BLaER1 treated with 17β-estradiol and CSF1 and Interleukin-3, amounts not matched to agents 10 nM and 100 nM (cell line): Measurements from ENCODE around the gene PHACTR3.

Source experiments
- H3K27ac ChIP-seq, 11 experiments: shearing (Covaris generic); formaldehyde crosslinking; 2 replicates each; pipeline ENCODE4 v1.8.1; 2022
- H3K27me3 ChIP-seq, 11 experiments: shearing (Covaris generic); formaldehyde crosslinking; 2 replicates each; pipeline ENCODE4 v1.8.1; 2022
- H3K36me3 ChIP-seq, 11 experiments: shearing (Covaris generic); formaldehyde crosslinking; 2 replicates each; pipeline ENCODE4 v1.8.1; 2022
- H3K4me1 ChIP-seq, 10 experiments: shearing (Covaris generic); formaldehyde crosslinking; 2 replicates each; pipeline ENCODE4 v1.8.1; 2022
- H3K4me2 ChIP-seq, 11 experiments: shearing (Covaris generic); formaldehyde crosslinking; 2 replicates each; pipeline ENCODE4 v1.8.1; 2022
- H3K4me3 ChIP-seq, 10 experiments: shearing (Covaris generic); formaldehyde crosslinking; 2 replicates each; pipeline ENCODE4 v1.8.1; 2022
- H3K9ac ChIP-seq, 11 experiments: shearing (Covaris generic); formaldehyde crosslinking; 2 replicates each; pipeline ENCODE4 v1.8.1; 2022
- H3K9me3 ChIP-seq, 11 experiments: shearing (Covaris generic); formaldehyde crosslinking; replicated peaks in 1 of 11; 2 replicates each; pipeline ENCODE4 v1.8.1; 2022
- H4K20me1 ChIP-seq, 11 experiments: shearing (Covaris generic); formaldehyde crosslinking; 2 replicates each; pipeline ENCODE4 v1.8.1; 2022
- Cebpa-rat ChIP-seq, 11 experiments: shearing (Covaris generic); IDR thresholded peaks; 2 replicates each; pipeline ENCODE4 v1.8.1; 2022

PHACTR3 gene

GRCh38 chr20:59723607-59724456 lies 119.5 kb downstream of the PHACTR3 start:
- Histone ChIP-seq H3K4me3 (peak overlapping the region in 8 of 10 experiments; percentile 30 to 65 (median 50); a peak in 13 of 20 replicates), H4K20me1 (peaks cover 0 to 96% (median 7%) of the 10 kb centered on the region in 11 experiments; a peak in 7 of 22 replicates), H3K9ac (peak overlapping the region in 10 of 11 experiments; percentile 11 to 89 (median 86); a peak in 18 of 22 replicates), H3K27me3 (peaks cover 0 to 78% (median 0%) of the 10 kb centered on the region in 11 experiments; a peak in 4 of 22 replicates), H3K4me2 (peak overlapping the region; percentile 78 to 100 (median 93)), H3K9me3 (no peaks in the 10 kb centered on the region), H3K4me1 (peaks cover 63 to 98% (median 95%) of the 10 kb centered on the region in 10 experiments), H3K27ac (peak overlapping the region in 10 of 11 experiments; percentile 64 to 99 (median 98); a peak in 20 of 22 replicates), H3K36me3 (peaks cover 0 to 68% (median 1%) of the 10 kb centered on the region in 11 experiments; a peak in 6 of 22 replicates)
- peak in 1 of 11 experiments; percentile 51; a peak in 1 of 22 replicates for TF ChIP-seq Cebpa-rat (IDR thresholded peaks at IDR 0.05)

- H3K9ac ChIP-seq, result peak overlapping the region in 9 of 11 experiments; percentile 75 to 89 (median 86); a peak in 17 of 22 replicates
- peaks cover 0 to 78% (median 0%) of the 10 kb centered on the region in 11 experiments; a peak in 4 of 22 replicates for H3K27me3 ChIP-seq
- H3K4me3 ChIP-seq, result peak overlapping the region in 8 of 10 experiments; percentile 30 to 65 (median 50); a peak in 13 of 20 replicates
- H3K9me3 ChIP-seq, result no peaks in the 10 kb centered on the region
- peaks cover 0 to 69% (median 9%) of the 10 kb centered on the region in 11 experiments; a peak in 11 of 22 replicates for H3K36me3 ChIP-seq
- TF ChIP-seq Cebpa-rat (IDR thresholded peaks at IDR 0.05), result no peak
- H3K4me1 ChIP-seq, result peaks cover 61 to 98% (median 95%) of the 10 kb centered on the region in 10 experiments
- H3K27ac ChIP-seq, result peak overlapping the region in 9 of 11 experiments; percentile 91 to 99 (median 98); a peak in 18 of 22 replicates
- H4K20me1 ChIP-seq, result peaks cover 0 to 96% (median 8%) of the 10 kb centered on the region in 11 experiments; a peak in 10 of 22 replicates
- peak overlapping the region; percentile 78 to 100 (median 93) for H3K4me2 ChIP-seq
Measured at GRCh38 chr20:59724457-59725366, 120.4 kb downstream of the PHACTR3 start.

- peak overlapping the region in 5 of 10 experiments; percentile 41 to 65 (median 50); a peak in 8 of 20 replicates for H3K4me3 ChIP-seq
- peaks cover 57 to 98% (median 94%) of the 10 kb centered on the region in 10 experiments for H3K4me1 ChIP-seq
- no peak for TF ChIP-seq Cebpa-rat (IDR thresholded peaks at IDR 0.05)
- peak overlapping the region in 8 of 11 experiments; percentile 78 to 89 (median 86); a peak in 16 of 22 replicates for H3K9ac ChIP-seq
- H3K27ac ChIP-seq, result peak overlapping the region in 9 of 11 experiments; percentile 91 to 99 (median 98); a peak in 17 of 22 replicates
- peaks cover 0 to 77% (median 0%) of the 10 kb centered on the region in 11 experiments; a peak in 4 of 22 replicates for H3K27me3 ChIP-seq
- H3K36me3 ChIP-seq, result peaks cover 0 to 69% (median 15%) of the 10 kb centered on the region in 11 experiments; a peak in 11 of 22 replicates
- H3K9me3 ChIP-seq, result no peaks in the 10 kb centered on the region
- peaks cover 0 to 96% (median 12%) of the 10 kb centered on the region in 11 experiments; a peak in 10 of 22 replicates for H4K20me1 ChIP-seq
- H3K4me2 ChIP-seq, result peak overlapping the region; percentile 78 to 100 (median 93)
Measured at GRCh38 chr20:59725476-59726280, 121.3 kb downstream of the PHACTR3 start.

GRCh38 chr20:59726281-59726595 lies 121.9 kb downstream of the PHACTR3 start:
- peaks cover 0 to 69% (median 15%) of the 10 kb centered on the region in 11 experiments; a peak in 11 of 22 replicates for H3K36me3 ChIP-seq
- H3K4me1 ChIP-seq, result peaks cover 51 to 95% (median 89%) of the 10 kb centered on the region in 10 experiments
- no peak for TF ChIP-seq Cebpa-rat (IDR thresholded peaks at IDR 0.05)
- H3K4me2 ChIP-seq, result peak overlapping the region; percentile 78 to 100 (median 93); a peak in 21 of 22 replicates
- peaks cover 0 to 96% (median 12%) of the 10 kb centered on the region in 11 experiments; a peak in 10 of 22 replicates for H4K20me1 ChIP-seq
- H3K4me3 ChIP-seq, result no peak overlapping the region
- H3K9me3 ChIP-seq, result no peaks in the 10 kb centered on the region
- H3K9ac ChIP-seq, result peak overlapping the region in 4 of 11 experiments; percentile 5 to 89 (median 85); a peak in 3 of 22 replicates
- H3K27me3 ChIP-seq, result peaks cover 0 to 75% (median 0%) of the 10 kb centered on the region in 11 experiments; a peak in 4 of 22 replicates
- H3K27ac ChIP-seq, result peak overlapping the region in 8 of 11 experiments; percentile 29 to 99 (median 98); a peak in 15 of 22 replicates

GRCh38 chr20:59728722-59729430 lies 124.5 kb downstream of the PHACTR3 start:
- TF ChIP-seq Cebpa-rat (IDR thresholded peaks at IDR 0.05), result no peak
- Histone ChIP-seq H3K4me2 (peak overlapping the region in 9 of 11 experiments; percentile 46 to 99 (median 89); a peak in 18 of 22 replicates), H4K20me1 (peaks cover under 1 to 100% (median 8%) of the 10 kb centered on the region in 11 experiments; a peak in 14 of 22 replicates), H3K9ac (peak overlapping the region in 2 of 11 experiments; percentile 25 to 26; a peak in 2 of 22 replicates), H3K36me3 (peaks cover 0 to 90% (median 18%) of the 10 kb centered on the region in 11 experiments; a peak in 11 of 22 replicates), H3K9me3 (no peaks in the 10 kb centered on the region), H3K27me3 (peaks cover 0 to 73% (median 0%) of the 10 kb centered on the region in 11 experiments; a peak in 4 of 22 replicates), H3K27ac (peak overlapping the region in 8 of 11 experiments; percentile 17 to 66 (median 48); a peak in 16 of 22 replicates), H3K4me1 (peaks cover 37 to 97% (median 90%) of the 10 kb centered on the region in 10 experiments), H3K4me3 (no peak overlapping the region; a peak in 2 of 20 replicates)

- no peaks in the 10 kb centered on the region for H3K9me3 ChIP-seq
- peaks cover 0 to 96% (median 18%) of the 10 kb centered on the region in 11 experiments; a peak in 11 of 22 replicates for H3K36me3 ChIP-seq
- H3K27me3 ChIP-seq, result peaks cover 0 to 67% (median 0%) of the 10 kb centered on the region in 11 experiments; a peak in 4 of 22 replicates
- H3K9ac ChIP-seq, result peak overlapping the region in 2 of 11 experiments; percentile 26 to 40; a peak in 3 of 22 replicates
- no peak for TF ChIP-seq Cebpa-rat (IDR thresholded peaks at IDR 0.05)
- H3K4me2 ChIP-seq, result peak overlapping the region in 9 of 11 experiments; percentile 46 to 99 (median 75); a peak in 18 of 22 replicates
- peak overlapping the region in 8 of 11 experiments; percentile 17 to 66 (median 48); a peak in 13 of 22 replicates for H3K27ac ChIP-seq
- peaks cover 0 to 100% (median 11%) of the 10 kb centered on the region in 11 experiments; a peak in 14 of 22 replicates for H4K20me1 ChIP-seq
- peaks cover 30 to 97% (median 90%) of the 10 kb centered on the region in 10 experiments for H3K4me1 ChIP-seq
- H3K4me3 ChIP-seq, result no peak overlapping the region; a peak in 2 of 20 replicates
Measured at GRCh38 chr20:59729506-59729905, 125.2 kb downstream of the PHACTR3 start.
